ENCODE results near the gene FERMT1.
"Not testable (repeated sequence)": the region's sequence is repeated elsewhere in the genome, so short reads cannot be mapped to it uniquely, and the experiment has no call there.

The FERMT1 gene

GRCh38 chr20:6040540-6040939 is 82.3 kb downstream of the FERMT1 start:
- no peak for DNase-seq (ENCODE audit: low read depth, low spot score)

- DNase-seq (ENCODE audit: low read depth, low spot score): no peak
These were observed 83.1 kb downstream of the FERMT1 start for GRCh38 chr20:6039766-6040165.

GRCh38 chr20:6038256-6038655 is 84.6 kb downstream of the FERMT1 start:
- no peak for DNase-seq (ENCODE audit: low read depth, low spot score)

GRCh38 chr20:6037082-6037481 is 85.7 kb downstream of the FERMT1 start:
- no peak for DNase-seq (ENCODE audit: low read depth, low spot score)

- DNase-seq (ENCODE audit: low read depth, low spot score): no peak
These were observed 86.6 kb downstream of the FERMT1 start for GRCh38 chr20:6036213-6036612.

GRCh38 chr20:6034134-6034969 is 88.5 kb downstream of the FERMT1 start:
- DNase-seq (ENCODE audit: low read depth, low spot score): no peak

GRCh38 chr20:6032907-6033306 is 89.9 kb downstream of the FERMT1 start:
- DNase-seq (ENCODE audit: low read depth, low spot score): not testable (repeated sequence)

- DNase-seq (ENCODE audit: low read depth, low spot score): no peak
These were observed 92.3 kb downstream of the FERMT1 start for GRCh38 chr20:6030453-6031080.

GRCh38 chr20:6029538-6029937 is 93.3 kb downstream of the FERMT1 start:
- DNase-seq (ENCODE audit: low read depth, low spot score): no peak

GRCh38 chr20:6028818-6029217 is 94.0 kb downstream of the FERMT1 start:
- DNase-seq (ENCODE audit: low read depth, low spot score): no peak

- no peak for DNase-seq (ENCODE audit: low read depth, low spot score)
These were observed 96.8 kb downstream of the FERMT1 start for GRCh38 chr20:6026051-6026450.
